DMS114 treated with DMSO at 0.1 percent for 48 hours (cell line): ENCODE data around the gene NRSN2.
"Not testable (repeated sequence)": the region's sequence is repeated elsewhere in the genome, so short reads cannot be mapped to it uniquely, and the experiment has no call there.

Experiments used
- DNase-seq: peaks from one replicate; lab custom pipeline; 2025; ENCODE audit not compliant: unreplicated experiment; lab: John Stamatoyannopoulos, UW

The NRSN2 gene

DNA sequence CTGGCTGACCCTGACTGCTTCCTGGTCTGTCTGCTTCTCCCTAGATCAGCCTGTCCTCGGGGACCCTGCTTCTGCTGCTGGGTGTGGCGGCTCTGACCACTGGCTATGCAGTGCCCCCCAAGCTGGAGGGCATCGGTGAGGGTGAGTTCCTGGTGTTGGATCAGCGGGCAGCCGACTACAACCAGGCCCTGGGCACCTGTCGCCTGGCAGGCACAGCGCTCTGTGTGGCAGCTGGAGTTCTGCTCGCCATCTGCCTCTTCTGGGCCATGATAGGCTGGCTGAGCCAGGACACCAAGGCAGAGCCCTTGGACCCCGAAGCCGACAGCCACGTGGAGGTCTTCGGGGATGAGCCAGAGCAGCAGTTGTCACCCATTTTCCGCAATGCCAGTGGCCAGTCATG lies 6.3 kb downstream of the NRSN2 start:
- no peak for DNase-seq

DNA sequence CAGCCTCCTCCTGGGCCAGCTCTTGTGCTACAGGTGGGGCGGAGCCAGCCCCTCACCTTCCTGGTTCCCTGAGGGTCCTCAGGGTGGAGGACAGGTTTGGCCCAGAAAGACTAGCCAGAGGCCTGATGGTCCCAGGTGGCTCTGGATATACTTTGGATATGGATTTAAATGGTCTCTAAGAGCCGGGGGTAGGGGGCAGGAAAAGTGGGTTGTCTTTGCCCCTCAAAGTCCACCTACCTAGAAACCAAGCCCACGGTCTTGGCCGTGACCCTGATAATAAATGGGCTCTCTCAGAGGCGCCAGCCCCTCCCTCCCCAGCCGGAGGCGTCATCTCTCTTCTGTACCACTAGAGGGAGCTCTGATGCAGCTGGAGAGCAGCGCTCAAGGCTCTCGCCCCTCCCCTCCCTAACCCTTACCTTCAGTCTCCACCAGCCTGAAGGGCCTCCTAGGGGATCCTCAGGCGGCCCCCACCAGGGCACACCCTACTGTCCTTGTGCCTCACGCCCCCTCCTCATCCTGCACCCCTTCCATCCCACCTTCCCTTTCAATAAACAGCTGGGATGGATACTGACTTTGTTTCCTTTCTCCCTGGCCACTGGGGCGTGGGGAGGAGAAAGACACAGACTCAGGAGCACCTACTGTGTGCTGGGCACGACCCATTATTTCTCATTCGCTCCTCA lies 7.5 kb downstream of the NRSN2 start:
- peak; percentile 69 for DNase-seq

DNA sequence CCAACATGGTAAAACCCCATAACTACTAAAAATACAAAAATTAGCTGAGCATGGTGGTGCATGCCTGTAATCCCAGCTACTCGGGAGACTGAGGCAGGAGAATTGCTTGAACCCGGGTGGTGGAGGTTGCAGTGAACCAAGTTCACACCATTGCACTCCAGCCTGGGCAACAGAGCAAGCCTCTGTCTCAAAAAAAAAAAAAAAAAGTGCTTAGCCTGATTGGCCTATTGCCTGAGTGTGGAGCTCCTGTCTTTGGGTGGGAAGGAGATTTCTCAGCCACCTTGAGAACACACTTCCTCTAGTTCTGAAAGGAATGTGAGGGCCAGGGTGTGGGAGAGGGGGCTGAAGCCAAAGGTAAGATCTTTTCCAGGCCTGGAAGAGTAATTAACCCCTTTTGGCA lies 9.2 kb downstream of the NRSN2 start:
- DNase-seq, result not testable (repeated sequence)

DNA sequence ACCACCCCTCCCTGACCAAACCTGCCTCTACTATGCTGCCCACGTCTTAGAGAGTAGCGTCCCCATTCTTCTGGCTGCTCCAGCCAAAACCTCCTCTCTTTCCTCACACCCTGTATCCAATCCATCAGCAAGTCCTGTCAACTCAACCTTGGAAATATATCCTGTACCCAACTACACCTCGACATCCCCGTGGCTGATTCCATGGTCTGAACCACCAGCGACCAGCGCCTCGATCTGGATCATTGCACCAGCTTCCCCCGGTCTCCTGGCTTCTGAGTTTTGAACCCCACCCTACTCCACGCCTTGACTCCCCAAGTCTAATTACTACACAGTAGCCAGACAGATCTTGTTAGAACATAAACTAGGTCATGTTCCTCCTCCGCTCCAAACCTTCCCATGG lies 9.8 kb downstream of the NRSN2 start:
- DNase-seq, result no peak

DNA sequence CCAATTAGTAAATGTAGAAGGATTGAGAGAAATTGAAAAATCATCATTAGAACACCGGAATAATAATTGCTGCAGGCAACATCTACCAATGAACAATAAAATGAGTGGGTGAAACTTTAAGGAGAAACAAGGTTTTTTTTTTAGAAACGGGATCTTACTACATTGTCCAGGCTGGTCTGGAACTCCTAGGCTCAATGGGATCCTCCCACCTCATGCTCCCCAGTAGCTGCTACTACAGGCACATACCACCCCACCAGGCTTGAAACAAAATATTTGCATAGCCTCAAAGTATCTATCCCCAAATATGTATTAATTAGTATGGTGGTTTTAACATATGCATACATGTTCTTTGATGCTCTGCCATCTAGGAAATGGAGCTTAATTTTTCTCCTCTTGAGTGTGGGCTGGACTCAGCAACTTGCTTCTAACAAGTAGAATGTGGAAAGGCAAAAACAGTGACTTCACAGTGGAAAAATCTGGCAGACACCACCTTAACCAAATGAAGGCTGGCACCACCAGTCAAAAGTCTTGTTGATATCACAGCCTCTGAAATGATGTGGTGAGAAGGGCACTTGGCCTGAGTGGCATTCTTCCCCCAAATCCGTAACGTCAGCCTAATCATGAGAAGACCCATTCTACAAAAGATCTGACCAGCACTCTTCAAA lies 12.1 kb downstream of the NRSN2 start:
- no peak for DNase-seq

DNA sequence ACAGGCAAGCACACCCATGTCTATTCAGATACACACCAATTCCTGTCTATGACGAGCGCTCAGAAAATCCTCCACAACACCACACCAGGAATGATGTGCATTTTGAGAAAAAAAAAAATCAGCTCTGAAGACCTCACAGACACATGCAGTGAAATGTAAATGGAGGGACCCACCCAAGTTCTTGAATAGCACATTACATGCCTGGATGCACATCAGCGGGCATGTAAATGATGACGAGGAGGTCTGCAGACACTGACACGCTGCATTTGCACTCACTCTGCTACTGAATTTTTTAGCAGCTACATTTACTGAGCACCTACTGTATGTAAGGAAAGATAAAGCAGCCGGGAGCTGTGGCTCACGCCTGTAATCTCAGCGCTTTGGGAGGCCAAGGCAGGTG lies 14.7 kb downstream of the NRSN2 start:
- no peak for DNase-seq

DNA sequence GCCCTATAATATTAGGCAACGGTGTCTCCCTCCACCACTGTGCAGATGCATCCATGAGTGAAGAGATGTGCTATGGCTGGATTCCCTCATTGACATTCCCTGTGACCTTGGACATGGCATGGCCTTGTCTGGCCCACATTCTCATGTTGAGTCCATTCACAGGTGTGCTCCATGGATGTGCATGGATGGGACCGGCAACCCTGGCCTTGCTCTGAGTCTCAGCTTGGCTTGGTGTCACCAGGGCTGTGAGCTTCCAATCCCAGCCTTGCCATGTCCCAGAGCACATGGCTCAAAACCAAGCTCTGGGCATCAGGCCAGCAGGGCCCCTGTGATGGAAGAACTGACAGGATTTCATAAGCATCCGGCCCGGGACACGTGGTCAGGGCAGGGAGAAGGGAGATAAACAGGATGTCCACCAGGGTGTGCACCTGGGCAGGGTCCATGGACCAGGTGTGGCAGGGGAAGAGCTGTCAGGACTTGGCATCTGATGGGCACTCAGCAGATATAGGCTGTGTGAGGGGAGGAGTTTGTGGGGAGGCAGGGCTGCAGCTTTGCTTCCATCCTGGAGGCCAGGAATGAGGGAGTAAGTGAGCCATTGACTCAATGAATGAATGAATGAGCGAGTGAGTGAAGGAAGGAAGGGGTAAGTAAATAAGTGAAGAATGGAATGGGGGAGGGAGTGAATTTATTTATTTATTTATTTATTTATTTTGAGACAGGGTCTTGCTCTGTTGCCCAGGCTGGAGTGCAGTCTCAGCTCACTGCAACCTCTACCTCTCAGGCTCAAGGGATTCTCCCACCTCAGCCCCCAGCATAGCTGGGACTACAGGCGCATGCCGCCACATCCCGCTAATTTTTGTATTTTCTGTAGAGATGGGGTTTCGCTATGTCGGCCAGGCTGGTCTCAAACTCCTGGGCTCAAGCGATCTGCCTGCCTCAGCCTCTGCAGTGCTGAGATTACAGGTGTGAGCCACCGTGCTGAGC lies 15.7 kb downstream of the NRSN2 start:
- DNase-seq, result no peak

DNA sequence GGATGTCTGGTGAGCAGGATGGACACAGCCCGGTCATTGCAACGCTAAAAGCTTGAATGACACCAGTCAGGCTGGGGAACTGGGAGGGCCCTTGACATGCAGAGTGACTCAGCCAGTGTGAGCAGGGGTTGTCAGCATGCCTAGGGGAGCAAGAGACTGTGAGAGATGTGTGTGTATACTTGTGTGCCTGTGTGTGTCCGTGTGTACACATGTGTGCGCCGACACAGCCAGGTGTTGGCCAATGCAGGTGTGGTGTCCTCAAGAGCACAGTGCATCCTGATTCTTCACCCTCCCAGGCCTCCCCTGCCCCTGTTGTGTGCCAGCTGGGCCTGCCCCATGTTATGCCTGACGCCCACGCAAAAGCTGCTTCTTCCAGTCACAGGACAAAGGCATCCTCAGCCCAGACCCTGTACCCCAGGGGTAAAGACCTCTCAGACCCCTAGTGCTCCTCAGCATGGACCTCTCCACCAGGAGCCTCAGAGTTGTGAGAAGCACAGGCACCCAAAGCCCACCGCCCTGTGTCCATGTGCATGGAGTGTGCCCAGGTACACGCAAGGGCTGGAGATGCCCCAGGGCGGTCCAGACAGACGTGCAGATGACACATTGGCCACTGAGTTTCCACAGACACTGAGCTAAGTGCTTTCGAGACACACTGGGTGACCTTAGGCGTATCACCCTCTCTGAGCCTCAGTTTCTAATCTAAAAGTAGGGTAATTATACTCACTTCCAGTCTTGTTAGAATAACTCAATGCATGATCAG lies 16.6 kb downstream of the NRSN2 start:
- DNase-seq, result no peak

DNA sequence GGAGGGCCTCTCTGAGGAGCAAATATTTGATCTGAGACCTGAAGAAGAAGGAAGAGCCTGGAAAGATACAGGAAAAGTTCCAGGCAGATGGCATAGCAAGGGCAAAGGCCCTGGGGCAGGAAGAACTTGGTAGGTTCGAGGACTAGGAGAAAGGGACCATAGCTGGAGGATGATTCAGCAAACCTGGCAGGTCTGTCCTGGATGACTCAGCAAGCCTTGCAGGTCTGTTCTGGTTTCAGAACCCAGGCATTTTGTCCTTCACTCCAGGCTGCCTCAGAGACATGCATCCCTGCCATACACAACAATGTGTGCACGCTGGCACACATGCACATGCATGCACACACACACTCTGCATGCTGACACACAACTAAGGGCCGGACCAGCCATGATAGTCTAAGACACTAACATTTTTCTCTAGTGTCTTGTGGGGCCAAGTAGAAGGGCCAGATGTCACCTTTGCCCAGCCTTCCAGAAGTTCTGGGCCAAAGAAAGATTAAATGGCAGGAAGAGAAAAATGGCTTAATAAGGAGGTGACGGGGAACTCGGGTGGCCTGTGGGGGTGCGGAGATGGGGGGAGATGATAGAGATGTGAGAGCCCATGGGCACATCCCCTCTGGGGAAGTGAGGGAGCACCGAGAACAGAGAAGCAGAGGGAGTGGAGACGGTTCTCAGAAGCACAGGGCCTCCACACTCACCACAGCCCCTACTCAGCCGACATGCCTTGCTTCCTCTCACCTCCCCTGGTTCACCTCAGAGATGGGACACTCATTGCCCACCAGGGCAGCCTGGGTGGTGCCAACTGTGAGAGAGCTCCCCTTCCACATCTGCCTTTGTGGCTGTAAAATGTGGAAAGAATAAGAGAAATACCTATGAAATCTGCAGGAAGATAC lies 18.2 kb downstream of the NRSN2 start:
- DNase-seq, result no peak

DNA sequence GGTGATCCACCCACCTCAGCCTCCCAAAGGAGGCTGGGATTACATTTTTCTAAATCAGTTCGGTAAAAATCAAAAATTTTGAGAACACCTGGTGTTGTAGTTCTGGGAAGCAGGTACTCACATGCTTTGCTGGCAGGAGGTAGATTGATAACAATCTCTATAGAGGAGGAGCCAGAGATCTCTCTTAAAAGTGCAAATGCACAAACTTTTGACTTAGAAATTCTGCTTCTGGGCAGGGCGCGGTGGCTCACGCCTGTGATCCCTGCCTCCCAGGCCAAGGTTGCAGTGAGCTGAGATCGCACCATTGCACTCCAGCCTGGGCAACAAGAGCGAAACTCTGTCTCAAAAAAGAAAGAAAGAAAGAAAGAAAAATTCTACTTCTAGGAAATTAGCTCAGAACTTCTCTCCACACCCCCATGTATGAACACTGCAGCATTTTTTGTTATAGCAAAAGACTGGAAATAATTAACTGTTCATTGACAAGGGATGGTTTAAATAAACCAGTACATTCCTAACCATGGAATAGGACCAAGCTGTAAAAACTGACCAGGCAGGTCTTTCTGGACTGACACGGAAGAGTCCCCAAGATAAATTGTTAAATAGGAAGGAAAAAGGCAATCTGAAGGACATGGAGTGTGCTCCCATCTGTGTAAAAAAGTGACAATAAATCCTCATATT lies 19.3 kb downstream of the NRSN2 start:
- DNase-seq, result no peak

DNA sequence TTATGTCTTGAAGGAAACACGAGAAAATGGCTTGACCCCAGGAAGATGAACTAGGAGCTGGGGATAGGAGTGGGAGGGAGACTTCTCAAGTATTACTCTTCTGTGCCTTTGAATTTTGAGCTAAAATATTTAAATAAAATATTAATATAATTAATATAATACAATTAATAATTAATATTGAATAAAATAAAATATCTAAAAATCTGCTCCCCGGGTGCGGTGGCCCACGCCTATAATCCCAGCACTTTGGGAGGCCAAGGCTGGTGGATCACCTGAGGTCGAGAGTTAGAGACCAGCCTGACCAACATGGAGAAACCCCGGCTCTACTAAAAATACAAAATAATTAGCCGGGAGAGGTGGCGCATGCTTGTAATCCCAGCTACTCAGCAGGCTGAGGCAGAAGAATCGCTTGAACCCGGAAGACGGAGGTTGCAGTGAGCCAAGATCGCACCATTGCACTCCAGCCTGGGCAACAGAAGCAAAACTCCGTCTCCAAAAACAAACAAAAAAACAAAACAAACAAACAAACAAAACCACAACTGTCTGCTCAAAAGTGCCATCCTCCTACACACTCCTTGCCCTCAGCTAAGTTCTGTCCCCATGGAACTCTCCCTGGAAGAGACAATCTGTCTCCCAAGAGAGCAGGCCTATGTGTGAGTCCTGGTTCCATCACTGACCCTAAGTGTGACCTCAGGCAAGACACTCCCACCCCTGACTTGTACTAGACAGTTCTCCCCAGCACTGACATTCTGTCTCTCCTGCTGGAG lies 20.0 kb downstream of the NRSN2 start:
- DNase-seq, result no peak

DNA sequence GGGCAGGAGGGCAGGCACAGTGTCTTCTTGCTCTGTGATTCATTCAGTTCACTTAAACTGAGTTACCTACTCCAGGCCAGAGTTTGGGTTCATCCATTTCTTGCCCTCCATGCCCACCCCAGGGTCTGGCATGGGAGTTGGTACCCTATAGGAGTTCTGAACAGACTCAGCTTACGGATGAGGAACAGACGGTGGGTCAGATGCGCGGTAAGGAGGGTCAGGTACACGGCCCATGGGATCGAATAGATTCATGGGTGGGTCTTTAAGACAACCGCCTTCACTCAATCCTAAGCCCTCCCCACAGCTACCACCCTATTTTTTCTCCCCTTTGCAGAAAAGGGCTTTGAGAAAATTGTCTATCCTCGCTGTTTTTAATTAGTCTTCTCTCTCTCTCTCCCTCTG lies 20.6 kb downstream of the NRSN2 start:
- no peak for DNase-seq

DNA sequence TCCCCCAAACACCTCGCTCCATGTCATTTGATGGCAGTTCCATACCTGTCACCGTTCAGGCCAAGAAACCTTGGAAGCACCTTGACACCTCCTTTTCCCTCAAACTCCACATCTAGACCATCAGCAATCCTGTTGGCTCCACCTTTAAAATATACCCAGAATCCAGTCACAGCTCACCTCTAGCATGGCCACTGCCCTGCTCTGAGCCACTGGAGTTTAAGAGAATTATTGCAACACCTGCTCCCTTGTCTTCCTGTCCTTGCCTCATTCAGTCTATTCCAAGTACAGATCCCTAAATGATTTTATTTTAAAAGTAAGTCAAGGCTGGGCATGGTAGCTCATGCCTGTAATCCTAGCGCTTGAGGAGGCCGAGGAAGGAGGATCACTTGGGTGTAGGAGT lies 22.0 kb downstream of the NRSN2 start:
- DNase-seq, result no peak

DNA sequence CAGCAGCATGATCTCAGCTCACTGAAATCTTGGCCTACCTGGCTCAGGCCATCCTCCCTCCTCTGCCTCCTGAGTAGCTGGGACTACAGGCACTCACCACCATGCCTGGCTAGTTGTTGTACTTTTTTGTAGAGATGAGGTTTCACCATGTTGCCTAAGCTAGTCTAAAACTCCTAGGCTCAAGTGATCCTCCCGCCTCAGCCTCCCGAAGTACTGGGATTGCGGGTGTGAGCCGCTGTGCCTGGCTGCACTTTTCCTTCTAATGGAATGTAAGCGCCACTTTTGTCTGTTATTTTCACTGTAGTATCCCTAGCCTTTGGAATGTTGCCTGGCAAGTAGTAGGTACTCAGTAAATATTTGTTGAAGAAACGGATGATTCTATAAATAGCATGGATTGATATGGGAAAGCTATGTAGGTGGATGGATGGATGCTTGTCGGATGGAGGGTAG lies 23.3 kb downstream of the NRSN2 start:
- DNase-seq, result no peak

DNA sequence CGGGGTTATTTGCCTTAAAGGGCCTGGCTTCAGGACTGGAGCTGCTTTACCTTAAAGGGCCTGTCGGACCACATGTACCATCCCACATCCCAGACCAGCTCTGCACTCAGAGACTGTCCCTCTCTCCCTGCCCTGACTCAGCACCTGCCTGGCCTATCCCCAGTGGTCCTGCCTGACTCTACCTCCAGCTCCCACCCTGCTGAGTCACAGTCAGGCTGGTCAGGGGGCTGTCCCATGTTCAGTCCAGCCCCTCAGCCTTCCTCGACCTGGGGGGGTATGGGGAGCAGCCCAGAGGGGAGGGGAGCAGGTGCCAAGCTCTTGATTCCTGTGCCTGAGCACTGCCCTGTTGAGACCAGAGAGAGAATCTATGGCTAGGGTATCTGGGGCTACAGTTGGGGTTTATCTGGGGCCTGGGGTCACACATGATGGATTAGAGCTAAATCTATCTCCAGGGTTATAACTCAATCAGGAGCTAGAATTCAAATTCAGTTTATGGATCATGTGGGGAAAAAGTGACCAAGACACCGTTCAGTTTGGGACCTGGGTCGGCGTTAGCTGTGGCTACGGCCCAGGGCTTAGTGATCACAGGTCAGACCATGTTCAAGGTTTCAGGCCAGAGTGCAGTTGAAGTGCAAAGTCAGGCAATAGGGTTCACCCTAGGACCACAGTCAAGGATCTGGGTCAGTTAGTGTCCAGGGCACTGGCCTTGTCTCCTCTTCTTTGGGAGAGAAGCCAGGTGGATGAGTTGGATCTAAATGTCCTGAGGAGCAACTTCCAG lies 24.3 kb downstream of the NRSN2 start:
- DNase-seq, result no peak

DNA sequence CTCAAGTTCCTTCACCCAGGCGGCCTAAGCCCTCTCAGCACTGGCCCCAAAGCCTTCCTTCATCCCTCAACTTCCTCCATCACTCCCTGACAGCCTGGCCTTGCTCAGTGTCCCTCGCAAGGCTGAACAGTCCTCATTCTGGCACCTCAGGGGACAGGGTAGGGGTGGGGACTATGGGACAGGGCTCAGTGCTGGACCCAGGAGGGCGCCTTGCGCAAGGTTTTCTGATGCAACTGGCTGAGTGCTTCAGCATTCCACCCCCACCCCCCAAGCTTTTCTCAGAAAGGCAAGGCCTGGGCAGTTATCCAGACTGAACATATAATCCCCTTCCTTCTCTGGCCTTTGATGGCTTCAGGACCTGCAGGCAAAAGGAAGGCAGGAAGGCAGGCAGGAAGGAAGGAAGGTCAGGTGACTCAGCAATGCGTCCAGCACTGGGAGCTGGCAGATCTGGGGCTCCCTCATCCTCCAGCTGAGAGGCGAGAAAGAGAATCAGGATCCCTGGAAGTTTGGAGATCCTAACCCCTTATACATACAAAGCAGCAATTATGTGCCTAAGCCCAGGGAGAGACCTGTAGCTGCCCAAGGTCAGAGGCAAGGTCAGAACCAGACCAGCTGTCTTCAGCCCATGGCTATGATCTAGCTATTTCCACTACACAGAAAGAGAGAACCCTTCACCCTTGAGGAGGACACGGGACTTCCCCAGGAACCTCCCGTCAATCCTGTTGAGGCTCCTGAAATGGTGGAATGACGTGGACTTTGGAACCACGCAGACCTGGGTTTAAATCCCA lies 25.0 kb downstream of the NRSN2 start:
- DNase-seq, result no peak

DNA sequence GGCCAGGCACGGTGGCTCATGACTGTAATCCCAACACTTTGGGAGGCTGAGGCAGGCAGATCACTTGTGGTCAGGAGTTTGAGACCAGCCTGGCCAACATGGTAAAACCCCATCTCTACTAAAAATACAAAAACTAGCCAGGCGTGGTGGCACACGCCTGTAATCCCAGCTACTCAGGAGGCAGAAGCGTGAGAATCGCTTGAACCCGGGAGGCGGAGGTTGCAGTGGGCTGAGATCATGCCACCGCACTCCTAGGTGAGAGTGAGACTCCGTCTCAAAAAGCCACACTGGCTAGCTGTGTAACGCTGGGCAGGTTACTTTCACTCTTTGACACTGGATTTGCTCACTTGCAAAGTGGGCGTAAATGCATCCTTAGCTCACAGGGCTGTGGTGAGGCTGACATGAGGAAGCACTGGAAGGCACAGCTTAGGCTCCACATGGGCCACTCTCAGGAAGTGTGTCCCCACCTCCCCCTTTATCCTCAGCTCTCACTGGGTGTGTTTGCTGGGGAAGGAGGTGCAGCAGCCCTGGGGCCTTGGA lies 25.7 kb downstream of the NRSN2 start:
- DNase-seq, result not testable (repeated sequence)
